ENCODE data around the gene STBD1. TPM values are rescaled to one million over a fixed set of nuclear protein-coding genes. Genes with fewer than 3 reads are reported as not detected.

STBD1 gene
- 0.08 TPM for polyA plus RNA-seq (2012; ENCODE audit: missing spikeins)

DNA sequence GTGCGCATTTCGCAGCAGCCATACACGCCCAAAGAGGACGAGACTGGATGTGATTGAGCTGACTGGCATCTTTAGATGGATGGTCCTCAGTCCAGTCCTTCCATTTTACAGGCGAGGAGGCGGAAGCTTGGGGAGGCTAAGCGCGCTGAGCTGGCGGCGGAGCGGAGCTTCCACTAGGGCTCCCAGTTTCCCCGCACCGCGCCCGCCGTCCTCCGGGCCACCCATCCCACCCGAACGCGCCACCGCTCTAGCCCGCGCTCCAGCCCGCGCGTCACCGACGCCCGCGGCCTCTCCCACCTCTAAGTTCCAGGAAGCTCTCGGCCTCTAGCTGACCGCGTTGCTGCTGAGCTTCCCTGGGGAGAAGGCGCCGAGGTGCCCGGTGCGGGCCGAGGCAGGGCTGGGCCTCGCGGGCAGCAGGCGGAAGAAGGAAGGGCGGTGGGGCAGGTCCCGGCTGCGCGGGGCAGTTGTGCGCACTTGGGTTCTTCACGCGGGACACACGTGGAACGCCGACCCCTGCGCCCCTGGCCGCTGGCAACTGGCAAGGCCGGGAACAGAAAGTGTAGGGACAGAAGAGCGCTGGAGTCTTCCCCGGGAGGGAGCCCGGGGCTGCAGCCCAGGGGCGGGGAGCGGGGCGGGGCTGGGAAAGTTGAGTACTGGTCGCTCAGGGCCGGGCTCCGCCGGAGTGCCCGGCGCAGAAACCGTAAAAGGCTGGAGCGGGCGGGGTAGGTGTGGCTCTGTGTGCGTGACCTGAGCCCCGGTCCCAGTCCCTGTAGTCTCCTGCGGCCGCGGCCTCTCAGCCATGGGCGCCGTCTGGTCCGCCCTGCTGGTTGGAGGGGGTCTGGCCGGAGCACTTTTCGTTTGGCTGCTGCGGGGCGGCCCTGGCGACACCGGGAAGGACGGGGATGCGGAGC, at the start of gene STBD1:
STBD1 (plus strand) TSS at position 763 of the 911 bp plus-strand sequence; CDS start at position 800, 37 bp downstream.
- TF ChIP-seq TAF1 (IDR thresholded peaks at IDR 0.05; ENCODE audit: borderline replicate concordance, low read depth, low read length) (no peak), POLR2AphosphoS5 (IDR thresholded peaks at IDR 0.05; ENCODE audit: low read depth, low read length) (no peak), POLR2A (IDR thresholded peaks at IDR 0.05; ENCODE audit: low read depth, low read length) (no peak)
- FAIRE-seq (peak; percentile 9), DNase-seq (ENCODE audit: insufficient read length) (peak; percentile 27)

DNA sequence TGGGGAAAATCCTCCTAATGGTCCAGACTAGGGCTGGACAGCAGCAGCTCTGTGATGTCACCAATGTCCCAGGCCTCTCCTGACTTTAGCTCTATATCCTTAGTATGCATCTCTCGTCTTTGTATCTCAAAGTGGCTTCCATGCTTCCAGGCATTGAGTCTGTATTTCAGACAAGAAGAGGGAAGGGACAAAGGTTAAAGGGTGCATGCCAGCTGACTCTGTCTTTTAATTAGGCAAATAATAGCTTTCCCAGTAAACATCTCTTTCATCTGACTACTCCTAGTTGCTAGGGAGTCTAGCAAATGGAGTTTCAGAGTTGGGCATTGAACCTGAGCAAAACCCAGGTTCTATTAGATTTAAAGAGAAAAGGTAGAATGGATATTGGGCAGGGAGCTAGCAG, 49.6 kb upstream of the STBD1 start:
- no peak for FAIRE-seq
- DNase-seq (ENCODE audit: insufficient read length): no peak
- TF ChIP-seq POLR2AphosphoS5 (IDR thresholded peaks at IDR 0.05; ENCODE audit: low read depth, low read length): no peak
- TF ChIP-seq TAF1 (IDR thresholded peaks at IDR 0.05; ENCODE audit: borderline replicate concordance, low read depth, low read length): no peak
- TF ChIP-seq POLR2A (IDR thresholded peaks at IDR 0.05; ENCODE audit: low read depth, low read length): no peak

- no peak for FAIRE-seq
- DNase-seq (ENCODE audit: insufficient read length): no peak
- no peak for TF ChIP-seq TAF1 (IDR thresholded peaks at IDR 0.05; ENCODE audit: borderline replicate concordance, low read depth, low read length)
- TF ChIP-seq POLR2A (IDR thresholded peaks at IDR 0.05; ENCODE audit: low read depth, low read length): no peak
- no peak for TF ChIP-seq POLR2AphosphoS5 (IDR thresholded peaks at IDR 0.05; ENCODE audit: low read depth, low read length)
Observed at GRCh38 chr4:76257824-76258223, 48.7 kb upstream of the STBD1 start.

GRCh38 chr4:76260571-76260970, 46.0 kb upstream of the STBD1 start:
- FAIRE-seq (no peak), DNase-seq (ENCODE audit: insufficient read length) (no peak)
- TF ChIP-seq POLR2A (IDR thresholded peaks at IDR 0.05; ENCODE audit: low read depth, low read length) (no peak), POLR2AphosphoS5 (IDR thresholded peaks at IDR 0.05; ENCODE audit: low read depth, low read length) (no peak), TAF1 (IDR thresholded peaks at IDR 0.05; ENCODE audit: borderline replicate concordance, low read depth, low read length) (no peak)

DNA sequence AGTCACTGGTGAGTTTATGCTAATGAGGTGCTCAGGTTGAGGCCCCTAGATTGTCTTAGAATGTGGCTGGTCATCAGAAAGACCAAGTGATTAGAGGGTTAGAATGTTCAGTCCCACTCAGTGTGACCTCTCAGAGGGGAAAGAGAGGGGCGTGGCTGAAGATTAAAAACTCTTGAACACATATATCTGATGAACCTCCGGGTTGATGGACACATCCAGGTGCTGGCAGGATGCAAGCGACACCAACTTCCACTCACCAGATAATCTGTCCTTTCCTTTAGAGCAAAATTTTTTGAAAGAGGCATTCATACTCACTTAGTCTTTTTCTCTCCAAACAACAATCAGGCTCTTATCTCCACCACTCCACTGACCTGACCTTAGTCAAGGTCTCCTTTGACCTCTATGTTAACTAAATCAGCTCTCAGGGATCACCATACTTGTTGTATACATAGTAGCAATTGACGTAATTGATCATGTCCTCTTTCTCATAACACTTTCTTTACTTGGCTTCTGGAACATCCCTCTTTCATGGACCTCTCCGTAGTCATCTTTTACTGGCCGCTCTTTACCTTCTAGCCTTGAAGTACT, 40.8 kb upstream of the STBD1 start:
- TF ChIP-seq POLR2A (IDR thresholded peaks at IDR 0.05; ENCODE audit: low read depth, low read length) (no peak), POLR2AphosphoS5 (IDR thresholded peaks at IDR 0.05; ENCODE audit: low read depth, low read length) (no peak), TAF1 (IDR thresholded peaks at IDR 0.05; ENCODE audit: borderline replicate concordance, low read depth, low read length) (no peak)
- FAIRE-seq (no peak), DNase-seq (ENCODE audit: insufficient read length) (no peak)

DNA sequence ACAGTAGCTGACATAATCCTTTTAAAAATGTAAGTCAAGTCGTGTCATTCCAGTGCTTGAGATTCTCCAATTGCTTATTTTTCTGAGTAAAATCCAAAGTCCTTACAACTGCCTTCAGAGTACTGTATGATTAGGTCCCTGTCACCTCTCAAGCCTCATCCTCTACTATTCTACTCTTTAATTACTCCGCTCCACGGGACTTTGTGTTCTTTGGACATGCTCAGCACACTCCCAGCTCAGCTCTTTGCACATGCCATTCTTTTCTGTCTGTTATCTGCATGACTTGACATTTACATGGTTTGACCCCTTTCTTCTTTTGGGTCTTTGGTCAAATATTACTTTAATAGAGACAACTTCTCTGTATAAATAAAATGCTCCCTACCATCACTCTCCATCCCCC, 39.9 kb upstream of the STBD1 start:
- TF ChIP-seq POLR2A (IDR thresholded peaks at IDR 0.05; ENCODE audit: low read depth, low read length) (no peak), TAF1 (IDR thresholded peaks at IDR 0.05; ENCODE audit: borderline replicate concordance, low read depth, low read length) (no peak), POLR2AphosphoS5 (IDR thresholded peaks at IDR 0.05; ENCODE audit: low read depth, low read length) (no peak)
- FAIRE-seq (no peak), DNase-seq (ENCODE audit: insufficient read length) (no peak)

- DNase-seq (ENCODE audit: insufficient read length) (no peak), FAIRE-seq (no peak)
- TF ChIP-seq POLR2A (IDR thresholded peaks at IDR 0.05; ENCODE audit: low read depth, low read length): no peak
- TF ChIP-seq TAF1 (IDR thresholded peaks at IDR 0.05; ENCODE audit: borderline replicate concordance, low read depth, low read length): no peak
- no peak for TF ChIP-seq POLR2AphosphoS5 (IDR thresholded peaks at IDR 0.05; ENCODE audit: low read depth, low read length)
Observed at GRCh38 chr4:76267811-76268210, 38.7 kb upstream of the STBD1 start.

GRCh38 chr4:76270244-76271175, 36.0 kb upstream of the STBD1 start:
- FAIRE-seq (no peak), DNase-seq (ENCODE audit: insufficient read length) (no peak)

GRCh38 chr4:76271248-76271647, 35.3 kb upstream of the STBD1 start:
- no peak for FAIRE-seq

More at GRCh38 chr4:76270244-76271175, 36.0 kb upstream of the STBD1 start:
- TF ChIP-seq TAF1 (IDR thresholded peaks at IDR 0.05; ENCODE audit: borderline replicate concordance, low read depth, low read length) (no peak), POLR2AphosphoS5 (IDR thresholded peaks at IDR 0.05; ENCODE audit: low read depth, low read length) (no peak), POLR2A (IDR thresholded peaks at IDR 0.05; ENCODE audit: low read depth, low read length) (no peak)

DNA sequence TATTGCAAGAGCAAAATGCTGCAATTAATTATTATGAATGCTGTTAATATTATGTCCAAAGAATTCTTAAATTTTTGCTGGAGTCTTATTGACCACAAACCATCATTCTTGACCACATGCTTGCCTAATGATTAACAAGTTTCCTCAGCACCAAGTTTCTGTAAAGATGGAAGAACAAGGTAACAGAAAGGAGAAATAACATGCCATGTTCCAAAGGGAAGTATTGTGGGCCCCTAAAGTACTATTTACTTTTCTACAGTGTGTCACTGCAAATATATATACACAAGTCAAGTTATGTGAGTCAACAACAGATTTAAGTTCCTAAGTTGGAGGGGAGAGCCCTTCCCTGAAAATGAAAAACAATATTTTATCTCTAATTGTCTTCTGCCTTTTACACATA, 34.5 kb upstream of the STBD1 start:
- FAIRE-seq (no peak), DNase-seq (ENCODE audit: insufficient read length) (no peak)
- TF ChIP-seq POLR2A (IDR thresholded peaks at IDR 0.05; ENCODE audit: low read depth, low read length) (no peak), POLR2AphosphoS5 (IDR thresholded peaks at IDR 0.05; ENCODE audit: low read depth, low read length) (no peak), TAF1 (IDR thresholded peaks at IDR 0.05; ENCODE audit: borderline replicate concordance, low read depth, low read length) (no peak)

More at GRCh38 chr4:76271248-76271647, 35.3 kb upstream of the STBD1 start:
- DNase-seq (ENCODE audit: insufficient read length): no peak
- TF ChIP-seq TAF1 (IDR thresholded peaks at IDR 0.05; ENCODE audit: borderline replicate concordance, low read depth, low read length) (no peak), POLR2AphosphoS5 (IDR thresholded peaks at IDR 0.05; ENCODE audit: low read depth, low read length) (no peak), POLR2A (IDR thresholded peaks at IDR 0.05; ENCODE audit: low read depth, low read length) (no peak)

DNA sequence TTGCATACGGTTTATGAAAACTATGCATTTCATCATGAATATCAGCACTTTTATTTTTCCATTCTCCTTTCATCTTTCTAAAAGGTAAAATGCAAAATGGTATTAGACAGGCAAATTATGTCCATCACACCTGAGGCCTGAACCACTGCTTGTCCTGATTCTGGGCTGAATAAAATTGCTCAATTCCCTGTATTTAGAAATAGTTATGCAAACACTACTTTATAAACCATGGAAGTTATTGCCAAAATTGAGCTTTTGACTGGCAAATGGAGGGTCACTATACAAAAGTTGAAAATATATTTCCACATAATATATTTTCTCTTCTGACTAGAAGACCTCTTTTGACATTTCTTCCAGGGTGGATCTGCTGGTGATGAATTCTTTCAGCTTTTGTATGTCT, 34.0 kb upstream of the STBD1 start:
- TF ChIP-seq POLR2A (IDR thresholded peaks at IDR 0.05; ENCODE audit: low read depth, low read length) (no peak), TAF1 (IDR thresholded peaks at IDR 0.05; ENCODE audit: borderline replicate concordance, low read depth, low read length) (no peak), POLR2AphosphoS5 (IDR thresholded peaks at IDR 0.05; ENCODE audit: low read depth, low read length) (no peak)
- FAIRE-seq: no peak
- DNase-seq (ENCODE audit: insufficient read length): no peak

Data from GM12892 (cell line).